Neutrophil (primary cell): ENCODE data around the gene PTHLH.

ENCODE experiments used
- H3K27ac ChIP-seq: fragments of 200-600 bp; sonication (generic); 2 replicates; pipeline ENCODE4 v1.5.1; 2016; ENCODE audit warnings: mild to moderate bottlenecking, moderate library complexity
- H3K27me3 ChIP-seq: fragments of 200-600 bp; sonication (generic); 2 replicates; pipeline ENCODE4 v1.6.0; 2016; ENCODE audit warnings: mild to moderate bottlenecking
- H3K36me3 ChIP-seq: fragments of 200-600 bp; sonication (generic); 2 replicates; pipeline ENCODE4 v1.5.1; 2017
- H3K4me1 ChIP-seq, 2 experiments: fragments of 200-600 bp in 1 of 2; sonication (generic) in 1 of 2; 1 replicate in 1 of 2; 2 replicates in 1 of 2; pipeline versions ENCODE4 v1.5.1 to v1.6.1; 2013 to 2016; ENCODE audit warnings: low read depth in 1 of 2, low read length in 1 of 2, mild to moderate bottlenecking in 1 of 2, moderate library complexity in 1 of 2; ENCODE audit not compliant: control insufficient read depth in 1 of 2, insufficient read depth in 1 of 2
- H3K4me3 ChIP-seq, 2 experiments: fragments of 200-600 bp in 1 of 2; sonication (generic) in 1 of 2; 1 replicate in 1 of 2; 2 replicates in 1 of 2; pipeline ENCODE4 v1.5.1; 2013 to 2016; ENCODE audit warnings: low read depth in 1 of 2, low read length in 1 of 2, mild to moderate bottlenecking in 1 of 2, moderate library complexity in 1 of 2
- H3K9me3 ChIP-seq: fragments of 200-600 bp; sonication (generic); 2 replicates; pipeline ENCODE4 v1.5.1; 2016
- CTCF ChIP-seq: fragments of 200-600 bp; sonication (generic); IDR thresholded peaks from 2 replicates; pipeline ENCODE4 v1.5.1; 2016; ENCODE audit warnings: antibody characterized with exemption

Gene PTHLH

GRCh38 chr12:27940245-27940644, 32.3 kb downstream of the PTHLH start:
- peaks cover 12% of the 10 kb centered on the region for H3K27me3 ChIP-seq
- no peaks in the 10 kb centered on the region for H3K4me1 ChIP-seq
- no peak overlapping the region for H3K4me3 ChIP-seq
- no peak for TF ChIP-seq CTCF
- no peaks in the 10 kb centered on the region for H3K9me3 ChIP-seq
- H3K36me3 ChIP-seq, result no peaks in the 10 kb centered on the region
- no peak overlapping the region for H3K27ac ChIP-seq

- TF ChIP-seq CTCF, result no peak
- Histone ChIP-seq H3K27ac (no peak overlapping the region), H3K36me3 (no peaks in the 10 kb centered on the region), H3K9me3 (no peaks in the 10 kb centered on the region), H3K4me1 (no peaks in the 10 kb centered on the region), H3K27me3 (peaks cover 7% of the 10 kb centered on the region), H3K4me3 (no peak overlapping the region)
Observed at GRCh38 chr12:27937768-27938167, 34.8 kb downstream of the PTHLH start.

- Histone ChIP-seq H3K36me3 (no peaks in the 10 kb centered on the region), H3K4me1 (no peaks in the 10 kb centered on the region), H3K4me3 (no peak overlapping the region), H3K9me3 (no peaks in the 10 kb centered on the region), H3K27me3 (no peaks in the 10 kb centered on the region), H3K27ac (no peak overlapping the region)
- TF ChIP-seq CTCF, result no peak
Observed at GRCh38 chr12:27936196-27936595, 36.3 kb downstream of the PTHLH start.

- H3K4me1 ChIP-seq, result no peaks in the 10 kb centered on the region
- H3K9me3 ChIP-seq, result no peaks in the 10 kb centered on the region
- H3K4me3 ChIP-seq, result no peak overlapping the region
- no peaks in the 10 kb centered on the region for H3K36me3 ChIP-seq
- no peaks in the 10 kb centered on the region for H3K27me3 ChIP-seq
- no peak for TF ChIP-seq CTCF
- no peak overlapping the region for H3K27ac ChIP-seq
Observed at GRCh38 chr12:27934276-27934675, 38.3 kb downstream of the PTHLH start.

- Histone ChIP-seq H3K36me3 (no peaks in the 10 kb centered on the region), H3K27me3 (peaks cover 13% of the 10 kb centered on the region), H3K27ac (no peak overlapping the region), H3K4me3 (no peak overlapping the region), H3K9me3 (no peaks in the 10 kb centered on the region), H3K4me1 (no peaks in the 10 kb centered on the region)
- no peak for TF ChIP-seq CTCF
Observed at GRCh38 chr12:27931390-27931789, 41.1 kb downstream of the PTHLH start.

GRCh38 chr12:27927347-27927746, 45.2 kb downstream of the PTHLH start:
- no peaks in the 10 kb centered on the region for H3K9me3 ChIP-seq
- no peaks in the 10 kb centered on the region for H3K36me3 ChIP-seq
- TF ChIP-seq CTCF, result no peak
- peaks cover 13% of the 10 kb centered on the region for H3K27me3 ChIP-seq
- H3K4me1 ChIP-seq, result no peaks in the 10 kb centered on the region
- no peak overlapping the region for H3K4me3 ChIP-seq
- no peak overlapping the region for H3K27ac ChIP-seq
